ENCODE measurements around the gene FRMPD4. TPM values are rescaled to one million over a fixed set of nuclear protein-coding genes. Genes with fewer than 3 reads are reported as not detected.

FRMPD4 gene
- total and polyA plus RNA-seq, 2 donors (not counting 3 experiments of a cell fraction or from before 2014, with no cell fraction given) = not detected

DNA sequence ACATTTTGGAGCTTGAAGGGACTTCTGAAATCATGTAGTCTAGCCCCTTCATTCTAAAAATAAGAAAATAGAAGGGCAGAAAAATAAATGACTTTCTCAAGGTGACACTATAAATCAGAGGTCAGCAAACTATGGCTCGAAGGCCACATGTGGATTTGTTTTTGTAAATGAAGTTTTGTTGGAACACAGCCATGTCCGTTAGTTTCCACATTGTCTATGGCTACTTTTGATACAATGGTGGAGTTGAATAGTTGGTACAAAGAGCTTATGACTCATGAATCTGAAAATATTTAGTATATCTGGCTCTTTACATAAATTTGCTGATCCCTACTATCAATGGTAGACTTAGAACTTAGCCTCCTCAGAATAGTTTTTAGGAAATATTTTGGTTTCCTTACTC lies 350.5 kb downstream of the FRMPD4 start:
- dilution Hi-C loops (cut with MboI; ENCODE audit: extremely low pct_ligation_motif_present, low sequenced_read_pairs) (no loop called here), intact Hi-C loops (cut with micrococcal nuclease) (no loop called here)
- Histone ChIP-seq H3K79me2 (ENCODE audit: control insufficient read depth, insufficient read depth, low read length) (no peaks in the 10 kb centered on the region), H3K9me1 (replicated peaks; ENCODE audit: control insufficient read depth, extremely low read depth, insufficient read depth, low read length) (no peaks in the 10 kb centered on the region), H3K4me1 (ENCODE audit: control insufficient read depth, extremely low read depth, insufficient read depth, low read length) (no peaks in the 10 kb centered on the region), H3K9me3 (replicated peaks; ENCODE audit: control insufficient read depth, insufficient read depth, low read length) (no peaks in the 10 kb centered on the region), H3K4me3 (replicated peaks in 1 of 3; ENCODE audit: insufficient read depth in 1 of 3, low read depth in 1 of 3, low read length in 3 of 3) (no peak overlapping the region), H3K4me2 (ENCODE audit: insufficient read depth, low read length) (no peak overlapping the region), H3K27me3 (ENCODE audit: control insufficient read depth in 2 of 2, insufficient read depth in 2 of 2, low read length in 2 of 2) (no peaks in the 10 kb centered on the region), H3K36me3 (ENCODE audit: control insufficient read depth in 2 of 2, extremely low read depth in 1 of 2, insufficient read depth in 2 of 2, low read length in 2 of 2) (no peaks in the 10 kb centered on the region), H3K9ac (replicated peaks; ENCODE audit: extremely low read depth, insufficient read depth, low read length) (no peak overlapping the region), H2AFZ (ENCODE audit: low read depth, low read length) (no peak overlapping the region), H4K20me1 (replicated peaks; ENCODE audit: control insufficient read depth, extremely low read depth, insufficient read depth, low read length) (no peaks in the 10 kb centered on the region), H3K27ac (ENCODE audit: insufficient read depth, low read depth, low read length) (no peak overlapping the region)
- FAIRE-seq (no peak), DNase-seq (ENCODE audit: low read depth, low spot score) (no peak)
- no peak for TF ChIP-seq MYC (IDR thresholded peaks at IDR 0.05; ENCODE audit: low read depth, low read length)
- no TSS peak for BruUV-seq (replicated peaks)
- ChIA-PET POLR2A (no interaction called here), CTCF (no interaction called here)

DNA sequence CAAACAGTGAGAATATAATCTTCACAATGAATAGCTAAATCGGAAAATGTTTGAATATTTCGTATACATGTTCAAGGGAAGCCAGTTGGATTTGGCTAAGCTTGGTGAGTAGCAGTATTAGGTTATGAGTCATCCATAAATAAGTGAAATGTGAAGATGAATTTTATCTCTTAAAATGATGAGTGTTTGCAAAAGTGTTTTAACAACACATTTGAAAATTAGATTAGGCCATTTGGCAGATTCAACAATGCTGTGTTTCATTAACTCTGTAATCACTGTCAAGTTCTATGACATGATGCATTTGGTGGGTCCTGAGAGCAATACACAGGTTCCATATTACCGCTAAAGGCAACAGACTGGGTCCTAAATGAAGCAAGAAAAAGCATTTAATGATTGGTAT lies 351.1 kb downstream of the FRMPD4 start:
- FAIRE-seq = peak; percentile 35
- CTCF ChIA-PET = no interaction called here
- dilution Hi-C loops (cut with MboI; ENCODE audit: extremely low pct_ligation_motif_present, low sequenced_read_pairs) = no loop called here

More for the DNA sequence above, 351.1 kb downstream of the FRMPD4 start:
- intact Hi-C loops (cut with micrococcal nuclease) = no loop called here
- H3K27me3 ChIP-seq (ENCODE audit: control insufficient read depth in 2 of 2, insufficient read depth in 2 of 2, low read length in 2 of 2) = no peaks in the 10 kb centered on the region
- H2AFZ ChIP-seq (ENCODE audit: low read depth, low read length) = no peak overlapping the region
- no peak overlapping the region for H3K9ac ChIP-seq (replicated peaks; ENCODE audit: extremely low read depth, insufficient read depth, low read length)
- H3K4me2 ChIP-seq (ENCODE audit: insufficient read depth, low read length) = no peak overlapping the region
- no peaks in the 10 kb centered on the region for H3K4me1 ChIP-seq (ENCODE audit: control insufficient read depth, extremely low read depth, insufficient read depth, low read length)
- no TSS peak for BruUV-seq (replicated peaks)
- H3K36me3 ChIP-seq (ENCODE audit: control insufficient read depth in 2 of 2, extremely low read depth in 1 of 2, insufficient read depth in 2 of 2, low read length in 2 of 2) = no peaks in the 10 kb centered on the region
- H3K4me3 ChIP-seq (replicated peaks in 1 of 3; ENCODE audit: insufficient read depth in 1 of 3, low read depth in 1 of 3, low read length in 3 of 3) = no peak overlapping the region
- POLR2A ChIA-PET = no interaction called here
- no peaks in the 10 kb centered on the region for H4K20me1 ChIP-seq (replicated peaks; ENCODE audit: control insufficient read depth, extremely low read depth, insufficient read depth, low read length)
- no peaks in the 10 kb centered on the region for H3K9me3 ChIP-seq (replicated peaks; ENCODE audit: control insufficient read depth, insufficient read depth, low read length)
- no peak for DNase-seq (ENCODE audit: low read depth, low spot score)
- no peak overlapping the region for H3K27ac ChIP-seq (ENCODE audit: insufficient read depth, low read depth, low read length)
- no peaks in the 10 kb centered on the region for H3K79me2 ChIP-seq (ENCODE audit: control insufficient read depth, insufficient read depth, low read length)
- TF ChIP-seq POLR2A (IDR thresholded peaks at IDR 0.05; ENCODE audit: low read depth, low read length) (no peak), JUN (IDR thresholded peaks at IDR 0.05; ENCODE audit: borderline replicate concordance, insufficient read depth, insufficient read length, low read depth) (no peak), EZH2 (IDR thresholded peaks at IDR 0.05; ENCODE audit: borderline replicate concordance, low read depth, low read length, severe bottlenecking) (no peak), GATA2 (IDR thresholded peaks at IDR 0.05; ENCODE audit: insufficient read depth, insufficient read length, low read depth, low read length) (no peak), MYC (IDR thresholded peaks at IDR 0.05; ENCODE audit: low read depth, low read length) (no peak), FOS (IDR thresholded peaks at IDR 0.05; ENCODE audit: borderline replicate concordance, insufficient read depth, low read length) (no peak), CTCF (IDR thresholded peaks at IDR 0.05; ENCODE audit: extremely low read depth in 1 of 2, insufficient read depth in 1 of 2, low read depth in 1 of 2, low read length in 2 of 2) (no peak), POLR2AphosphoS5 (IDR thresholded peaks at IDR 0.05; ENCODE audit: insufficient read depth, low read depth, low read length) (no peak), MAX (IDR thresholded peaks at IDR 0.05; ENCODE audit: insufficient read depth, insufficient read length) (no peak)
- no peaks in the 10 kb centered on the region for H3K9me1 ChIP-seq (replicated peaks; ENCODE audit: control insufficient read depth, extremely low read depth, insufficient read depth, low read length)
